Endothelial cell of umbilical vein (primary cell): Measurements from ENCODE around the gene COL13A1. TPM values are rescaled to one million over a fixed set of nuclear protein-coding genes. Genes with fewer than 3 reads are reported as not detected.

ENCODE experiments used
- BruUV-seq: library from RNA; stranded (reverse); fragments of 400-500 nt; replicated peaks from 2 replicates; lab custom pipeline; 2021; lab: Mats Ljungman, UMichigan
- CTCF ChIA-PET: fragments of 300-600, 350-600 bp; sonication (Branson Sonifier 250); formaldehyde crosslinking; loops from one replicate; lab custom pipeline; 2021; ENCODE audit warnings: antibody characterized with exemption, inconsistent platforms; lab: Charles Lee
- POLR2A ChIA-PET: fragments of 300-600, 350-600 bp; sonication (Branson Sonifier 250); formaldehyde crosslinking; loops from one replicate; lab custom pipeline; 2021; ENCODE audit warnings: antibody characterized with exemption, inconsistent platforms; lab: Charles Lee
- DNase-seq: peaks from one replicate; pipeline ENCODE4 v3.0.0-alpha.2; 2011; ENCODE audit warnings: low read depth, low spot score
- FAIRE-seq: peaks from 2 replicates; lab custom pipeline; 2011; peaks lifted over from hg19 to GRCh38; lab: Jason Lieb, UNC
- H2AFZ ChIP-seq: 2 replicates; pipeline ENCODE4 v1.6.0; 2012; ENCODE audit warnings: low read depth, low read length, control low read depth, inconsistent platforms
- H3K27ac ChIP-seq: 2 replicates; pipeline ENCODE4 v1.5.1; 2011; ENCODE audit warnings: low read depth, mild to moderate bottlenecking, control low read depth, low read length, moderate library complexity; ENCODE audit not compliant: insufficient read depth
- H3K27me3 ChIP-seq, 2 experiments: 2 replicates each; pipeline versions ENCODE4 v1.6.0 to v1.6.1; 2011; ENCODE audit warnings: low read length in 2 of 2, mixed read lengths in 1 of 2; ENCODE audit not compliant: control insufficient read depth in 2 of 2, insufficient read depth in 2 of 2
- H3K36me3 ChIP-seq, 2 experiments: 2 replicates in 1 of 2; 3 replicates in 1 of 2; pipeline ENCODE4 v1.5.1; 2011; ENCODE audit warnings: low read length in 2 of 2, mild to moderate bottlenecking in 1 of 2, moderate library complexity in 1 of 2; ENCODE audit not compliant: control insufficient read depth in 2 of 2, insufficient read depth in 2 of 2; ENCODE audit errors: extremely low read depth in 1 of 2
- H3K4me1 ChIP-seq: 3 replicates; pipeline ENCODE4 v1.5.1; 2011; ENCODE audit warnings: mild to moderate bottlenecking, low read length; ENCODE audit not compliant: control insufficient read depth, insufficient read depth; ENCODE audit errors: extremely low read depth
- H3K4me2 ChIP-seq: 2 replicates; pipeline ENCODE4 v1.6.1; 2011; ENCODE audit warnings: low read length, control low read depth, mixed read lengths; ENCODE audit not compliant: insufficient read depth
- H3K4me3 ChIP-seq, 3 experiments: fragments of 200-600 bp in 1 of 3; sonication (generic), shearing (Covaris generic) in 1 of 3; replicated peaks in 1 of 3; 2 replicates each; pipeline ENCODE4 v1.5.1; 2011 to 2016; ENCODE audit warnings: control low read depth in 3 of 3, low read length in 3 of 3, mild to moderate bottlenecking in 2 of 3, inconsistent platforms in 1 of 3, low read depth in 1 of 3, moderate library complexity in 1 of 3; ENCODE audit not compliant: insufficient read depth in 1 of 3
- H3K79me2 ChIP-seq: 2 replicates; pipeline ENCODE4 v1.6.0; 2012; ENCODE audit warnings: low read length, inconsistent platforms; ENCODE audit not compliant: control insufficient read depth, insufficient read depth
- H3K9ac ChIP-seq: replicated peaks from 2 replicates; pipeline ENCODE3; 2011; ENCODE audit warnings: low read length, control low read depth; ENCODE audit not compliant: insufficient read depth; ENCODE audit errors: extremely low read depth
- H3K9me1 ChIP-seq: replicated peaks from 3 replicates; pipeline ENCODE4 v1.6.0; 2011; ENCODE audit warnings: mild to moderate bottlenecking, low read length; ENCODE audit not compliant: control insufficient read depth, insufficient read depth; ENCODE audit errors: extremely low read depth
- H3K9me3 ChIP-seq: replicated peaks from 2 replicates; pipeline ENCODE4 v1.5.1; 2012; ENCODE audit warnings: low read length, inconsistent platforms; ENCODE audit not compliant: control insufficient read depth, insufficient read depth
- H4K20me1 ChIP-seq: replicated peaks from 2 replicates; pipeline ENCODE3; 2011; ENCODE audit warnings: mild to moderate bottlenecking, low read length; ENCODE audit not compliant: control insufficient read depth, insufficient read depth; ENCODE audit errors: extremely low read depth
- EZH2 ChIP-seq: IDR thresholded peaks from 2 replicates; pipeline ENCODE4 v1.6.1; 2012; ENCODE audit warnings: borderline replicate concordance, low read depth, mild to moderate bottlenecking, moderate library complexity, low read length, inconsistent platforms; ENCODE audit not compliant: severe bottlenecking
- GATA2 ChIP-seq: IDR thresholded peaks from 2 replicates; pipeline ENCODE4 v1.7.0; 2011; ENCODE audit warnings: low read depth, mild to moderate bottlenecking, moderate library complexity, mixed read lengths, low read length; ENCODE audit not compliant: insufficient read length, insufficient read depth
- JUN ChIP-seq: IDR thresholded peaks from 2 replicates; pipeline ENCODE4 v1.6.1; 2011; ENCODE audit warnings: borderline replicate concordance, low read depth; ENCODE audit not compliant: insufficient read length, insufficient read depth
- MAX ChIP-seq: IDR thresholded peaks from 2 replicates; pipeline ENCODE4 v1.6.1; 2011; ENCODE audit not compliant: insufficient read depth, insufficient read length
- dilution Hi-C: fragments of 300-500 bp; cut with MboI; formaldehyde crosslinking; loops from one replicate; pipeline ENCODE4 v1.15.0; 2019; ENCODE audit warnings: low sequenced_read_pairs; ENCODE audit not compliant: extremely low pct_ligation_motif_present
- intact Hi-C: fragments of 100-400 bp; cut with micrococcal nuclease; formaldehyde crosslinking; loops from one replicate; pipeline ENCODE4 v1.10.0; 2022
- polyA plus RNA-seq, 4 experiments: library from polyadenylated mRNA; depleted of rRNA in 3 of 4; stranded (reverse) in 3 of 4; unstranded in 1 of 4; fragments of >200 nt; gene quantifications; 2 replicates each; pipeline versions ENCODE4 v1.2.1 to v1.2.3, GENCODE V29; 2011 to 2012; ENCODE audit warnings: missing spikeins in 1 of 4
- total RNA-seq: library from RNA; stranded (reverse); gene quantifications from 2 replicates; pipeline ENCODE4 v1.2.3, GENCODE V29; 2021
- TF ChIP-seq, protein P1 (sequence below), 2 donors: IDR thresholded peaks; 1 replicate in 1 of 2; 2 replicates in 1 of 2; pipeline ENCODE4 v1.5.1; 2011; ENCODE audit warnings: low read length in 2 of 2, mild to moderate bottlenecking in 2 of 2, moderate library complexity in 2 of 2, control low read depth in 1 of 2, inconsistent platforms in 1 of 2, low read depth in 1 of 2; ENCODE audit not compliant: insufficient read depth in 1 of 2; ENCODE audit errors: extremely low read depth in 1 of 2

Gene COL13A1
- total and polyA plus RNA-seq, 2 donors (not counting 3 experiments of a cell fraction or from before 2014, with no cell fraction given) = 21.4 to 47.5 TPM

DNA sequence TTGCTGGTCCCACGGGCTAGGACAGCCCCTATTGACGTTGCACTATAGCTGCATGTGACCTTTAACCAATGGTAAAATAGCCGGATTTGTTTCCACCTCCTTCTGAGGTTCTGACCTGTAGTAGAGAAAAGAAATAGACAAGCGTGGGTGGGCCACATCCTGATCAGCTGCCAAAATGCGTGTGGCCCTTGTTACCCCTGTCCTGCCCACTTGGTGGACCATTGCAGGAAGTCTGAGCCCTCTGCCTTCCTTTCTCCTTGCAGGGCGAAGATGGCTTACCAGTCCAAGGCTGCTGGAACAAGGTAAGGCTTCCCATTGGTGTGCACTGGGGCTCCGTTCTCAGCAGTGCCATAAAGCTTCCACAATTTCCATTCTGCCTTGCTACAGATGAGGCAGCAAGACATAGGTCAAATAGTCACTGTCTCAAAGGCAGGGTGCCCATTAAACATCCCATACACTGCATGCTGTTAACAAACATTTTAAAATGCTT lies 155.1 kb downstream of the COL13A1 start:
- ChIA-PET POLR2A (no interaction called here), CTCF (interaction anchor here (6.6 kb wide), 1 partner anchor 169 kb away, joined by 172 read pairs; no protein-coding TSS in a partner anchor)
- dilution Hi-C loops = no loop called here
- H3K9ac ChIP-seq = no peak overlapping the region
- no peak overlapping the region for H3K4me3 ChIP-seq
- H2AFZ ChIP-seq = no peak overlapping the region
- H3K9me1 ChIP-seq = no peaks in the 10 kb centered on the region
- TF ChIP-seq MAX (no peak), JUN (no peak), GATA2 (no peak), EZH2 (no peak)
- TF ChIP-seq, protein P1, sequence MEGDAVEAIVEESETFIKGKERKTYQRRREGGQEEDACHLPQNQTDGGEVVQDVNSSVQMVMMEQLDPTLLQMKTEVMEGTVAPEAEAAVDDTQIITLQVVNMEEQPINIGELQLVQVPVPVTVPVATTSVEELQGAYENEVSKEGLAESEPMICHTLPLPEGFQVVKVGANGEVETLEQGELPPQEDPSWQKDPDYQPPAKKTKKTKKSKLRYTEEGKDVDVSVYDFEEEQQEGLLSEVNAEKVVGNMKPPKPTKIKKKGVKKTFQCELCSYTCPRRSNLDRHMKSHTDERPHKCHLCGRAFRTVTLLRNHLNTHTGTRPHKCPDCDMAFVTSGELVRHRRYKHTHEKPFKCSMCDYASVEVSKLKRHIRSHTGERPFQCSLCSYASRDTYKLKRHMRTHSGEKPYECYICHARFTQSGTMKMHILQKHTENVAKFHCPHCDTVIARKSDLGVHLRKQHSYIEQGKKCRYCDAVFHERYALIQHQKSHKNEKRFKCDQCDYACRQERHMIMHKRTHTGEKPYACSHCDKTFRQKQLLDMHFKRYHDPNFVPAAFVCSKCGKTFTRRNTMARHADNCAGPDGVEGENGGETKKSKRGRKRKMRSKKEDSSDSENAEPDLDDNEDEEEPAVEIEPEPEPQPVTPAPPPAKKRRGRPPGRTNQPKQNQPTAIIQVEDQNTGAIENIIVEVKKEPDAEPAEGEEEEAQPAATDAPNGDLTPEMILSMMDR (IDR thresholded peaks at IDR 0.05; ENCODE audit: extremely low read depth in 1 of 2, insufficient read depth in 1 of 2, low read depth in 1 of 2, low read length in 2 of 2) = no peak
- no peak overlapping the region for H3K27ac ChIP-seq
- no TSS peak for BruUV-seq
- H3K36me3 ChIP-seq = peaks cover 0 to 3% of the 10 kb centered on the region in 2 experiments
- DNase-seq (no peak), FAIRE-seq (no peak)
- intact Hi-C loops = loop anchor here (10.0 kb wide), 1 partner anchor 408 kb away; no protein-coding TSS in a partner anchor
- H3K27me3 ChIP-seq = no peaks in the 10 kb centered on the region
- H3K79me2 ChIP-seq = no peaks in the 10 kb centered on the region
- H3K9me3 ChIP-seq = no peaks in the 10 kb centered on the region
- no peaks in the 10 kb centered on the region for H4K20me1 ChIP-seq
- H3K4me1 ChIP-seq = no peaks in the 10 kb centered on the region
- no peak overlapping the region for H3K4me2 ChIP-seq
